GM12878 (cell line): ENCODE data around the gene C3orf20. TPM values are rescaled to one million over a fixed set of nuclear protein-coding genes. Genes with fewer than 3 reads are reported as not detected.

Experiments
- BHLHE40 ChIP-seq, 2 experiments: fragments of 450-650 bp in 1 of 2; IDR thresholded peaks; 2 replicates each; pipeline ENCODE4 v1.6.1; 2011 to 2017; ENCODE audit warnings: low read depth in 2 of 2, borderline replicate concordance in 1 of 2, improper control_type of control experiment in 1 of 2, low read length in 1 of 2, mild to moderate bottlenecking in 1 of 2
- BMI1 ChIP-seq: fragments of 450-650 bp; IDR thresholded peaks from 2 replicates; pipeline ENCODE4 v1.6.1; 2016; ENCODE audit warnings: mild to moderate bottlenecking, moderate library complexity, borderline replicate concordance
- CEBPZ ChIP-seq: fragments of 150-350 bp; IDR thresholded peaks from 2 replicates; pipeline ENCODE4 v1.6.1; 2016; ENCODE audit warnings: low read depth, low read length
- DPF2 ChIP-seq: fragments of 450-650 bp; IDR thresholded peaks from 2 replicates; pipeline ENCODE4 v1.6.1; 2017; ENCODE audit warnings: mild to moderate bottlenecking
- ELK1 ChIP-seq: IDR thresholded peaks from 2 replicates; pipeline ENCODE4 v1.6.1; 2012; ENCODE audit warnings: low read depth, low read length, improper control_type of control experiment
- ETV6 ChIP-seq, 2 experiments: fragments of 450-650 bp in 1 of 2; IDR thresholded peaks in 1 of 2; conservative IDR thresholded peaks in 1 of 2; 2 replicates each; pipeline ENCODE4 v1.6.1; 2014; ENCODE audit warnings: antibody characterized with exemption in 1 of 2, borderline replicate concordance in 1 of 2, low read depth in 1 of 2, mild to moderate bottlenecking in 1 of 2, moderate library complexity in 1 of 2
- IRF4 ChIP-seq: IDR thresholded peaks from 2 replicates; pipeline ENCODE4 v1.6.1; 2011; ENCODE audit warnings: low read depth, low read length
- KLF5 ChIP-seq: fragments of 450-650 bp; IDR thresholded peaks from 2 replicates; pipeline ENCODE4 v1.6.1; 2014; ENCODE audit warnings: mild to moderate bottlenecking; ENCODE audit not compliant: partially characterized antibody
- MYC ChIP-seq: IDR thresholded peaks from 2 replicates; pipeline ENCODE4 v1.6.1; 2011; ENCODE audit warnings: mild to moderate bottlenecking, low read length, moderate library complexity, inconsistent platforms; ENCODE audit not compliant: insufficient read depth, insufficient replicate concordance, insufficient read length, severe bottlenecking
- NFXL1 ChIP-seq: fragments of 450-650 bp; IDR thresholded peaks from 2 replicates; pipeline ENCODE4 v1.6.1; 2017; ENCODE audit warnings: antibody characterized with exemption, mild to moderate bottlenecking, borderline replicate concordance
- PAX5 ChIP-seq: IDR thresholded peaks from 2 replicates; pipeline ENCODE4 v1.6.1; 2011; ENCODE audit warnings: low read depth, low read length, borderline replicate concordance
- PBX3 ChIP-seq: IDR thresholded peaks from 2 replicates; pipeline ENCODE4 v1.6.1; 2011; ENCODE audit warnings: mild to moderate bottlenecking, low read depth, low read length, moderate library complexity; ENCODE audit not compliant: insufficient replicate concordance
- POU2F2 ChIP-seq: IDR thresholded peaks from 3 replicates; pipeline ENCODE4 v1.6.1; 2011; ENCODE audit warnings: low read depth, mild to moderate bottlenecking, low read length, borderline replicate concordance
- RAD21 ChIP-seq: IDR thresholded peaks from 2 replicates; pipeline ENCODE4 v1.6.1; 2011; ENCODE audit warnings: mild to moderate bottlenecking, low read depth, low read length, moderate library complexity; ENCODE audit not compliant: insufficient read depth
- SRF ChIP-seq, 2 experiments: IDR thresholded peaks; 2 replicates each; pipeline ENCODE4 v1.6.1; 2011; ENCODE audit warnings: low read depth in 2 of 2, low read length in 2 of 2, mild to moderate bottlenecking in 1 of 2, moderate library complexity in 1 of 2
- TARDBP ChIP-seq: IDR thresholded peaks from 2 replicates; pipeline ENCODE4 v1.6.1; 2016; ENCODE audit warnings: borderline replicate concordance
- TBL1XR1 ChIP-seq: IDR thresholded peaks from 2 replicates; pipeline ENCODE4 v1.6.1; 2012; ENCODE audit warnings: low read depth, low read length, improper control_type of control experiment
- ZBTB33 ChIP-seq: fragments of 450-650 bp; IDR thresholded peaks from 2 replicates; pipeline ENCODE4 v1.6.1; 2017; ENCODE audit warnings: mild to moderate bottlenecking
- polyA plus RNA-seq, 11 experiments: library from polyadenylated mRNA; depleted of rRNA in 4 of 11; unstranded in 6 of 11; stranded (reverse) in 5 of 11; fragments of >200 nt; fragmentation: Nextera tagmentation in 4 of 11; fragmentation: Illumina TruSeq in 1 of 11; extraction: Ambion mirVana in 4 of 11; extraction: Trizol in 1 of 11; gene quantifications; 1 replicate in 1 of 11; 2 replicates in 10 of 11; pipeline versions ENCODE4 v1.2.1 to v1.2.3, GENCODE V29; 2011 to 2016; ENCODE audit warnings: inconsistent platforms in 2 of 11, missing spikeins in 2 of 11, low read depth in 1 of 11
- total RNA-seq, 4 experiments: library from RNA; depleted of rRNA in 3 of 4; stranded (reverse); fragments of >200 nt in 3 of 4; fragmentation: Illumina TruSeq in 1 of 4; extraction: Trizol in 1 of 4; gene quantifications; 2 replicates each; pipeline versions ENCODE4 v1.2.1 to v1.2.3, GENCODE V29; 2013 to 2021

Gene C3orf20
- total and polyA plus RNA-seq, 10 of the 15 experiments (the other 5 are each of a cell fraction or from before 2014, with no cell fraction given) = 0.05 to 2.9 (median 1.0) TPM

- TF ChIP-seq PAX5 (peak; percentile 60; the same call in 1 of the 2 replicates), POU2F2 (no peak), BHLHE40 (IDR thresholded peaks at IDR 0.05; ENCODE audit: borderline replicate concordance in 1 of 2, low read depth in 2 of 2, low read length in 1 of 2) (peak; percentile 20 to 67; a peak in 1 of 4 replicates), NFXL1 (no peak), TBL1XR1 (peak; percentile 52; the same call in 1 of the 2 replicates), PBX3 (no peak), RAD21 (no peak), ZBTB33 (no peak), IRF4 (peak; percentile 75; the same call in 1 of the 2 replicates), ETV6 (conservative IDR thresholded peaks at IDR 0.05 in 1 of 2, IDR thresholded peaks at IDR 0.05 in 1 of 2; ENCODE audit: borderline replicate concordance in 1 of 2, low read depth in 1 of 2) (no peak), BMI1 (peak; percentile 72; the same call in 1 of the 2 replicates), CEBPZ (no peak), MYC (no peak), ELK1 (no peak), DPF2 (peak; percentile 83), TARDBP (no peak), SRF (IDR thresholded peaks at IDR 0.05; ENCODE audit: low read depth in 2 of 2, low read length in 2 of 2) (no peak), KLF5 (no peak)
Measured at GRCh38 chr3:14691239-14691638, 16.3 kb downstream of the C3orf20 start (continued).
